ENCODE results near the gene NFIA. TPM values are rescaled to one million over a fixed set of nuclear protein-coding genes. Genes with fewer than 3 reads are reported as not detected.

The NFIA gene
- polyA plus RNA-seq, 4 donors, result 12.0 to 62.2 (median 21.4) TPM

GRCh38 chr1:61436491-61437120, 354.2 kb downstream of the NFIA start:
- DNase-seq (ENCODE audit: low read depth in 4 of 4, low spot score in 3 of 4), result no peak

- DNase-seq (ENCODE audit: low read depth in 4 of 4, low spot score in 3 of 4), result no peak
These were observed 356.9 kb downstream of the NFIA start for GRCh38 chr1:61439234-61439633.

GRCh38 chr1:61441723-61442262, 359.4 kb downstream of the NFIA start:
- no peak for DNase-seq (ENCODE audit: low read depth in 4 of 4, low spot score in 3 of 4)

DNA sequence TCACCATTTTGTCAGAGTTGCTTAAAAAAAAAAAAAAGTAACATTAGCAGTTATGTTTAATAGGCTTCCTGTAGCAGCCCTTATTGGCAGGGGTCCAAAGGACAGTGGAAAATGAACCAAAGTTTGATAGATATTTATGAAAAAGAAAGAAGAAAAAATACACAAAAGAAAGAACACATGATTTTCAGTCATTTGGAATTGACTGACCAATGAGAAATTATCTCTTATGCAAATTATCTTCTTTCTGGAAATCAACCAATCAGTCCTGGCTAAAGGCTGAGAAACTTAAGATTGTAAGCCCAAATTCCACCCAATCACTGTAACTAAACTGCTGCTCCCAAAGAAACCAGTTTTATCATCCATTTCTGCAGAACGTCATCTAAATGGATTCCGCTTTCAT, 360.2 kb downstream of the NFIA start:
- DNase-seq (ENCODE audit: low read depth in 4 of 4, low spot score in 3 of 4), result no peak

GRCh38 chr1:61444288-61444687, 361.9 kb downstream of the NFIA start:
- DNase-seq (ENCODE audit: low read depth in 4 of 4, low spot score in 3 of 4), result peak in 1 of 4 donors; percentile 48

DNA sequence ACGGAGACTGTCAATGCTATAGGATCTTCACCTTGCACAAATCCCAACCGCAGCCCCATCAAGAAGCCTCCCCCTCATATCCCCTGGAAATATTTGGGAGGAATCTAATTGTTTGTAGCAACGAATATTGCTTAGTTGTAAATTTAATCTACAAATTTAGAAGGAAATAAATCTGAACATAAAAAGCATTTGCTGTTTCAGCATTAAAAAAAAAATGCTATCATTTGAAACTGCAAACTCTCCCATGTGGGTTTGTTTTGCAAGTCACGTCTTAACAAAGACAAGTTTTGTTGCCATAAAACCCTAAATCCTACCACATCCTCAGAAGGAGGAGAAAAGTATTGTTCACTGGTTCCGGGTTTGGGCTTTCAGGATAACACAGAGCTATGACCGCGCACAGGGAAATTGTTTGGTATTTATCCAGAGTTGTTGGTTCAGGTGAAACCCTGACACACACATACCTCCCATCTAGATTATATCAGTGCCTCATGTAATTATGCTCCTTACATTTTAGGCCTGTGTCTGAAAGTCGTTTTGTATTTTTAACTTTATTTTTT, 363.0 kb downstream of the NFIA start:
- DNase-seq (ENCODE audit: low read depth in 4 of 4, low spot score in 3 of 4), result no peak

DNA sequence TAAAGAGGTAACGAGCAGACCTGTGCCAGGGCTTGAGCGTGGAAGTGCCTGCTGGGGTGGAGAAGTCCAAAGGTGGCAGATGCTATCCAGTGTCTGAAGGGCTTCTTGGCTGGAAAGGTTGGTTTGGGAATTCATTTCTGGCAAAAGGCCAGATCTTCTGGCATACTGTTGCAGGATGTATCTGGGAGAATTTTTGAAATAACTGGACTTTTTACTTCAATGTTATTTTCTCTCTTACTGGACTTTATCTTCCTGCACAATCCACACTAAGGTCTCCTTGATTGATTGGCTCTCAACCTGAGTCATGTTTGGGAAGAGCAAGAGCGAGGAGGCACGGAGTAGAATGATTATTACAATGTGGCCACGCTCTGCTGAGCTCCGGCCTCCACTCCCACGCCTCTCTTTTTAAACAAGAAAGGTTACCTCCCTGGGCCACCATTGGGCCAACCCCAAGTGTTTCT, 364.2 kb downstream of the NFIA start:
- no peak for DNase-seq (ENCODE audit: low read depth in 4 of 4, low spot score in 3 of 4)

DNA sequence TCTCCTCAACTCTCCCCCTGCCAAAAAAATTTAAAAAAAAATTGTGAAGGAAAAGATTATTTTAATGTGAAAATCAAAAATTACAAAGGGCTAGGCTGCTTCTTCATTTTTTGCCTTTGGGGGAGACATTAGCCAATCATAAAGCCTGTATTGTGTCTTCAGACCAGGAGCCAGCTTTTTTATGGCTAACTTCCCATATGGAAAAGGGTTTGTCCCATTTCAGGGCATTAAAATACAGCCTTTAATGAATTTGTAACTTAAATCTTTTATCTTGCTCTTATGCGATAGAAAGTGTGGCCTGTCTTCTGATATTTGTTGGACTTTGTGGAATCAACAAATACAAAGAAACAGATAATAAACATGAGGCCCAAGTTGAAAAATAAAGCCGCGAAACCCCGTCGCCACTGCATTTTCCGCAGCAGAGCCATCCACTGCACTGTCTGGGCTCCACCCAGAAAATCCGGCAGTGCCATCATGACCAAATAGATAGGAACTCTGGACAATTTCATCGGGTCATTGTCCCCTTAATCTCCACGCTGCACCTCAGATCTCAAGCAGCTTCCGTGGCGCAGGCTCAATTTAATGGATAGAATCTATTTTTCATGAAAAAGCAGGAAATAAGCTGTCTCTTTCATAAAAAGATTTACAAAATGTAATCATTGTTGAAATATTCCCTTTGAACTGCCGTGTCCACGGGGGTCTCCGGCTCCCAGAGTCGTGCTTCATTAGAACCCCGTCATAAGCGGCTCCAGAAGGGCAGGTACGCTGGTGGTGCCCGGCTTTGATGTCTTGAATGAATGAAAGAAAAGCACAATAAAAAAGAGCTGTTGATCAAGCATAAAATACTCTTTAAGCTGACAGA, 365.0 kb downstream of the NFIA start:
- no peak for DNase-seq (ENCODE audit: low read depth in 4 of 4, low spot score in 3 of 4)

DNA sequence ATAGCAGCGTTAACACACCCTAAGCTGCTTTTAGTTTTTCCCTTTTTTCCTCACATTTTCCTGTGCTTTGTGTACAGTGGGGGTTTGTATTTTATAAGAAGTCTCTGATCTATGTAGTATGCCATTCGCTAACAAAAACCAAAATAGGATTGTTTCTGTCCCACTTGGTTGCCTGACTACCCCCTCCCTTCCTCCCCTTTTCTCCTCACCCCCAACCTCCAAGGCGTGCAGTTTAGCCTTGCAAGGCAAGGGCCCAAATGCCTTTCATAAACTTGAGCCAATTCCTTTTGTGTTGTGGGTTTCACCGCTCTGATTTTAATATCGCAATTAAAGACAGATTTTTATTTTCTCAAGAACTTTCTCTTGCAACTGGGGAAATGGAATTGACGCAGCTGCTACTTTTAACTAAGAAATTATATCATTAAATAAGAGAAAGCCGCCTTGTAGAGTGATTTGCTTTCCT, 365.6 kb downstream of the NFIA start:
- no peak for DNase-seq (ENCODE audit: low read depth in 4 of 4, low spot score in 3 of 4)

DNA sequence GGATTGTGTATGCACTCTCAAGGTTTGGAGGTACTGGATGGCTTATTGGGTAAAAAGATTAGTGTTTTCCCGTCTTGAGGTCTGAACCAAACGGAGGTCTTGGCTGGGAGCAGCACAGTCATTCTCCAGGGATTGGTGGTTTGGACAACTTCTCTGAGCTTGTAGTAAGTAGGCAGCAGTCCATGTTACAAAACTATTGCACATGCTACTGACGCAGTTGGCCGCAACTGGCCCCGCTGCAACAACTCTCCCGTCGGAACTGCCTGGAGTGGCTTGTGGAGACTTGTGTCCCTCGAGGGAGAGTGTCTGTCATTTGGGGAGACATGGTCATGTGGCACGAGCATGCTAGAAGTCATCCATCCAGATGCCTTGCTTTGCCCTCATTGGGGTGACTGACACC, 366.6 kb downstream of the NFIA start:
- DNase-seq (ENCODE audit: low read depth in 4 of 4, low spot score in 3 of 4), result no peak

DNA sequence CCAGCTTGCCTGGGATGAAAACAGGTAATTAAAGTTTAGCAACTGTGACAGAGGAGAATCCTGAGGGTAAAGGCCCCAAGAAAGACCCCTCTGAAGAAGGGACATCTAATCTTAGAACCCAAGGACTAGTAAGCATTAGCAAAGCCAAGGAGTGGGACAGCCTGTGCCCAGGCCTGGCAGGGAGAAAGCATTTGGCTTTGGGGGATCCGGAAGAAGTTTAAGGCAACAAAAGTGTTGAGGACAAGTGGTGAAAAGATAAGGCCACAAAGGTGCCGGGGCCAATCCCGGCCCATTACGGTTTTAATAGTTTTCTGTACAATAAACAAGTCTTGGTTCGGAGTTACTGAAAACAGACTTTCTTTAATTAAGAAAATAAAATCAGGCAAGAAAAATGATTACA, 367.0 kb downstream of the NFIA start:
- no peak for DNase-seq (ENCODE audit: low read depth in 4 of 4, low spot score in 3 of 4)

DNA sequence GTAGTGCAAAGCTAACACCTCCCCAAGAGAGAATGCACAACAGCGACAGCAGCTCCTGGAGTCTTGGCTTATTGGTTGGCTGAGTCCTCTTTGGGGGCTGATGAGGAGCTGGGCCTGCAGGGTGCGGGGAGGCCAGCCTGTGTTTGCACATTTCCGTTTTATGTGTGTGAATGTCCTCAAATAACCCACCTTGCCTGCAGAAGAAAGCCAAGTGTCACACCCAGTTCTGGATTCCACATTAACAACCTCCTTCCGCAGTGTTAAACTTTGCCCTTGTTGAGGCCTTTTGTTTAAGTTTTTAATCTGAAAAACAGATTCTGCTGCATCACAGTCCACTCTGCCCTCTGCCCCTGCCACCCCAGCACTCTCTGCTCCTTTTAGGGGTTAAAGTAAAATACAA, 368.1 kb downstream of the NFIA start:
- peak in 1 of 4 donors; percentile 47 for DNase-seq (ENCODE audit: low read depth in 4 of 4, low spot score in 3 of 4)

- DNase-seq (ENCODE audit: low read depth in 4 of 4, low spot score in 3 of 4), result no peak
These were observed 368.7 kb downstream of the NFIA start for GRCh38 chr1:61450872-61451571.

- DNase-seq (ENCODE audit: low read depth in 4 of 4, low spot score in 3 of 4), result no peak
These were observed 369.2 kb downstream of the NFIA start for GRCh38 chr1:61451572-61451968.

GRCh38 chr1:61452176-61453035, 370.0 kb downstream of the NFIA start:
- peak in 1 of 4 donors; percentile 52 for DNase-seq (ENCODE audit: low read depth in 4 of 4, low spot score in 3 of 4)

DNA sequence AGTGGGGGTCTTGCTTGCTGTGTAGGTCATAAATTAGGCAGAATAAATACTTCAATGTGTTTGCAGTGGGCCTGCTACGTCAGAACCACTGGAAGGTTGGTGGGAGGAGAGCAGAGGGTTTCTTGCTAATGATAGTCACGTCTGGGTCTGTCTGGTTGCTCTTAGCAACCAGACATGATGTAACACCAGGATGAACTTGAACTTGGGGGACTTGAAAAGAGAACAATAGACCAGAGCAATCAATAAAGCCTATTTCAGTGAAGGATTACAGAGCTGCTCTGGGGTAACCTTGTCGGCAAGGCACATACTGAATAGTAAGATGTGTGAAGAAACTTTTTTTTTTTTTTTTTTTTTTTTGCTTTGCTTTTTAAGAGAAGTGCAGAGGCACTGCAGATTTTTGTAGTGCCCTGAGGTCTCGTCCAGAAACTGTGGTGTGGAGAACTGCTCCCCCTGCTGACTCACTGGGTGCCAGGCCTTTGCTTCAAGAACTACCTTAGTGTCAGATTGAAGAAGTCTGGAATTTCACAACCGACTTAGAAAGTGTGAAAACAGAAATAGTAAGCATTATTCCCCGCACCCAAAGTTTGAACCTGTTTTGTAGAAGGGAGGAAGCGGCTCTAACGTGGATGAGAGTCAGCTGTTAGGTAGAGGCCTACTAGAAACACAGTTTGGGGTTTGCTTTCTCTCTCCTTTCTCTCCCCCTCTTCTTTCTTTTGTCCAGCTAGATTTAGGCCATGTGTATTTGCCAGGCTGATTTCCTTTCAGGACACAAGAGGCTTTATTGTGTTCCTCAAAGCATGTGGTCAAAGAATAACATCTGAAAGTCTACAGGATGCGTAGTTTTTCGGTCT, 371.0 kb downstream of the NFIA start:
- DNase-seq (ENCODE audit: low read depth in 4 of 4, low spot score in 3 of 4), result peak; percentile 80 to 86 (median 82)

DNA sequence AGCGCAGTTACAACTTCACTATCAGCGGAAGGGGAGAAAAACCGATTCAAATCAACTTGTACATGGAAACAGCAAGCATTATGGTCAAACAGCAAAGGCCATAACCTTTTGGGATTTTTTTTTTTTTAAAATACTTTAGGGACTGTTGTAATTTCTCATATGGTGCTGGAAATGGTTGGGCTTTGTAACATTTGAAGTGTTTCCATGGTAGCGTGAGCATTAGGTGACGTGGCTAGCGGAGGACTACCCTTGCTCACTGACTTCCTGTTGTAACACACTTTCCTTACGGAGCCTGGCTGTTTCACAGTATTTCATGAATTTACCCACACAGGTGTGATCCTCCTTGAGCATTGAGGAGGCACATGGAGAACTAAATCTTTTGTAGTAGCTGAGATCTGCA, 373.0 kb downstream of the NFIA start:
- no peak for DNase-seq (ENCODE audit: low read depth in 4 of 4, low spot score in 3 of 4)

DNA sequence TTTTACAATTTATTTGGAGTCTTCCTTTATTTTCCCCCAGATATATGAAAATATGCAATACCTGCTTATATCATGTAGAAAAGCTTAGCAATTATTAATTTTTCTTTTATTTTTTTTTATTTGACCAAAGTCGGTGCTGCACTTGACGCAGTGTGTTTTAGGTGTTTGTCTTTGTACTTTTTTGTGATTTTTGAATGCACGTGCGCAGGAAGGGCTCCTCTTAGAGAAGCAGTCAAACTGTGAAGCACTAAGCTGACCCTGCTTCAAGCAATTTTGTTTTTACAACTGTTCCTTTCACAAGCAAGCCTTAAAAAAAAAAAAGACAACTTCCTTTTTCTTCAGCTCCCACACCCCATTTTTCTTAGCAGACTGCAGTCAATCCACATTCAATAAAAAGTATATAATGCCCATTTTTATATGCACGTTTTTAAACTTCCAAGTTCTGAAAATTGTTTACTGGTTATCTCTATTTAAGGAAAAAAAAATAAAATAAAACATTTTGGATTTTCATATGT, 375.2 kb downstream of the NFIA start:
- DNase-seq (ENCODE audit: low read depth in 4 of 4, low spot score in 3 of 4), result no peak

GRCh38 chr1:61459345-61459744, 377.0 kb downstream of the NFIA start:
- no peak for DNase-seq (ENCODE audit: low read depth in 4 of 4, low spot score in 3 of 4)
